Activated naive CD4-positive, alpha-beta T cell treated with Interleukin-2 at 50 U/mL for 16 hours (primary cell): ENCODE results near the gene SOX9.

ENCODE experiments used
- DNase-seq: peaks from one replicate; pipeline ENCODE4 v3.0.0-alpha.2; 2020

The SOX9 gene

DNA sequence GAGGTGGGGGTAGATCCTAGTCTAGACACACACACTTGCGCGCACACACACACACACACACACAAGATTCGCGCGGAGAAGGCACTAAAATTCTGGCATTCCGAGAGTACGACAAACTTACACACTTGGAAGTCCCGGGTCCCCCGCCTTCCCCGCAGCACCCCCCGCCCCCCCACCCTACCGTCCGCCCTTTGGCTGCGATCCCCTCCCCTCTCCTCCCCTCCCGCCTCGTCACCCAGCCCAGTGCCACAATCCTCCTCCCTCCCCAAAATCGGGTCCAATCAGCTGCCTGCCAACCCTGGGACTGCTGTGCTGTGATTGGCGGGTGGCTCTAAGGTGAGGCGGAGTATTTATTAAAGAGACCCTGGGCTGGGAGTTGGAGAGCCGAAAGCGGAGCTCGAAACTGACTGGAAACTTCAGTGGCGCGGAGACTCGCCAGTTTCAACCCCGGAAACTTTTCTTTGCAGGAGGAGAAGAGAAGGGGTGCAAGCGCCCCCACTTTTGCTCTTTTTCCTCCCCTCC, at the start of gene SOX9:
SOX9 (plus strand) TSS at position 379 of the 522 bp plus-strand sequence. CDS start 372 bp downstream, outside the sequence.
- DNase-seq: no peak

DNA sequence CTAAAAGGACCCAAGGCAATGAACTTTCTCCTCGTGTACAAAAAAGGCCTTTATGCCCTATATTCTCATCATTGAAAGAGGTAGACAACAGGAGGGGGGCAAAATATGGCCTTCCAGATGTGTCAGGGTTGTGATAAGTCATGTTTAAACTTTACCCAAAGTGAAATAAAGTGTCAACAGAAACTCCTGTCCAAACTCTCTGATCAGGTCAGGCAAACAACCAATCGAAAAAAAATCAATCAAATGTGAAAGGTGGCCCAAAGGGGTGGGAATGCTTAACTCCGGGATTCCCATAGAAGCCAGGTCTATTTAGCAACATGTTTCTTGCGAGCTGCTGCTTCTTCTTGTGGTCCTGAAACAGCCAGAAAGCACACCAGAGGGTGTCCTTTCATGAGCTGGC, 49.5 kb upstream of the SOX9 start:
- no peak for DNase-seq

DNA sequence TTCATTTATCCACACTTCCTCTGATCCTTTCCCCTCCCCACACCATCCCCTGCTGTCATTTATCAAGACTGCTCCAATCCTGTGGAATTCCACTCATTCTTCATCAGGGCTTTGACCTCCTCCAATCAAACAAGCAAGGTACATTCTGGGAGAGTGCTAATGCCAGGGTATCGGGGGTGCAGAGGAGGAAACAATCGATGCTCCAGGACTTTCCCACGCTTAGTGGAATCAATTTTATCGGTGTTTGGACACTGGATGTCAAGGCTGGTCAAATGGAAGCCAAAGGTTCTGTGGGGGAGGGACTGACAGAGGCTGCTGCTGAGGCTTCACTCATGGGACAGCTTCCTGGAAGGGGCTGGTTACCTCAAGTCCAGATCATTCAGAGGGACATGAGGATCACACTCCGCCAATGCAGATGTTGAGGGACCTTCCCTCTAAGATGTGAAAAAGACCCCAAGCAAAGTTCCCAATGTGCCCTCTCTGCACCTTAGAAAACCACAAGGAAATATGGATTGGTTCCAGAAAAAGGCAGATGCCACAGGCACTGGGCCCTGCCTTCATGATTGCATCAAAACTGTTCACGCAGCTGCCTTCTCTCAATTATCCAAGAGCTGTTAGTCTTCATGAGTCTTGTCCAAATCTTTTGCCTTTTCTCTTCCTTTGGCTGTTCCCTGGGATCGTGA, 44.7 kb upstream of the SOX9 start:
- DNase-seq: no peak

DNA sequence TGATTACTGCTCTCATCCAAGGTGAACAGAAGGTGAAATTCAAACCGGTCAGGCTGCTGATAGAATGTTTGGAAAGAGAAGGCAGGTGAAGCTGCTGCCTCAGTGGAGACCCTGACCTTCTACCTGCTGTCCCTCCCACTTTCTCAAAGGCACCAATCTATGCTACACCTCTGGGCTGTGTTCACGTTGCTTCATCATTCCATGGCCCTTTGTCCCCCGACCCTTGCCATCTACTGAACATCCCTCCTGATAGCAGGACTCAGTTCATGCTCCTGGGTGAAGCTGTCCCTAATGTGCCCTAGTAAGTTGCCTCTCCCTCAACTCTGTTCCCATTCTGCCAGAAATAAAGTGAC, 44.2 kb upstream of the SOX9 start:
- DNase-seq: no peak

DNA sequence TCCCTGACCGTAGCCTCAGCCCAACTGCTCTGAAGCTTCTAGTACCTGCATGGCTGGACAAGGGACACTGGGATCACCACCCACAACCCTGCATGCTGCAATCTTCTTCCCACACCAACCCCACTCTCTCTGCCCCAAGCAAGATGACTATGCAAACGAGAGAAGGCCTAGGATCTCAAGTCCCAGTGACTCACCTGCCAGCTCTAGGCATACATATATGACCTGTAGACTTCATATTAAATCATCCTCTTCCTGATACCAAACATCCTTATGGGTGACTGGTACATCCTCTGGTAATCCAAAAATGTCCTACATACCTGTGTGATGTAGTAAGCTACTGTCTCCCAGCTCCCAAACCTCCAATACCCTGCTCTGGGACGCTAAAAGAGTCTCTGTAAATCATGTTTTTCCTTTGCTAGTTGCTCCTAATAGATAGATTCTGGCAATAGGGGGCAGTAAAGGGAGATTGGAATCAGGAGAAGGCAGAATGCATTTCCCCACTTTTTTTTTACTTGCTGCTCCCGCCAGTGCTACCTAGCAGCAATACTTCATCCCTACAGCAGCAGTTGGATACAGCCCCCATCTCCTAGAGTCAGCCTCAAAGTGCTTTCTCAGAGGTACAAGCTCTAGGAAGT, 43.4 kb upstream of the SOX9 start:
- no peak for DNase-seq

DNA sequence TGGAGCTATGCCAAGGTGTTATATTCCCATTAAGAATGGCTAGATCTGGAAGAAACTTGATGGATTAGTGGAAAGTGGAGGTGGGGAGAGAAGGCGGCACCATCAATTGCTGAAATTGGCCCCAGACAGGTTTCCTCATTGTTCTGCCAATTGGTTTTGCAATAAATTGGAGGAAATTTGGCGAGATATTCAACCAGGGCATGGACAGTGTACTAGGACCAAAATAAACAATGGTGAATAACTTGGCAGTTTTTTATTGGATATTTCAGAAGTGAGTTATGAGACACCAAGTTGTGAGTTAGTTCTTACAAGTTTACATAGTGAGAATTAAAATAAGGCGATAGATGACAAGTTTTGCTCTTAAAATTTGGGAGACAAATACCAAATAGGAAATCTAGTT, 41.1 kb upstream of the SOX9 start:
- DNase-seq: no peak

DNA sequence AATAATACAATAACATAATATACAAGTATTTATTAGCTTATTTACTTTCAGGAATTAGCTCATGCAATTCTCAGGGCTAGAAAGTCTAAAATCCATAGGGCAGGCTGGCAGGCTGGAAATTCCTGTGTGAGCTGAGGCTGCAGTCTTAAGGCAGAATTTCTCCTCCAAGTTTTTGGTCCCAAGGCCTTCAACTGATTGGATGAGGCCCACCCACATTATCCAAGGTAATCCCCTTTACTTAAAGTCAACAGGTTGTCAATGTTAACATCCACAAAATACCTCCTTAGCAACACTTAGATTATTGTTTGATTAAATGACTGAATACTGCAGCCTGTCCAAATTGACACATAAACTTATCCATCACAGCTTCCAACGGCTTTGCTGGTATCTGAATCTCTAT, 32.9 kb upstream of the SOX9 start:
- DNase-seq: no peak

DNA sequence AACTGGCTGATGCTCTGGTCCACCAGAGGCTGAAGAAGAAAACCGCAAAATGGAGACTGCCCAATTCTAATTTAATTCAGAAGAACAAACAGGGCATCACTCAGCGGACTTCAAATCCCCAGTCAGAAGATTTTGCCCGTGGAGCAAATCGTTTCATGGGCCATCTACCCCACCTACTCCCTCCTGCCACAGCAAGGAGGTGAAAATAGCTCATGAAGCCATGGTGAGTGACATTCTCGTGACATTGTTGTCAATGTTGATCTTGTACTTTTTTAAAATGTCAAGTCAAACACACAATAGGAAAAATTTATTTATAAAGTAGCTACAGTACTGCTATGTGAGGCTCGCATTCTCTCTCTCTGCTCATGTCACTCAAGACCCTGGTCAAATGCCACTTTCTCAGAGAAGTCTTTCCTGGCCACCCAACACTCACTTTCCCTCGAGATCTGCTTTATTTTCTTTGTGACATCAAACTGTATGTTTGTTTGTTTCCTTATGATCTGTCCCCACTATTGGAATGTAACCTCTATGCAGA, 31.3 kb upstream of the SOX9 start:
- DNase-seq: no peak

DNA sequence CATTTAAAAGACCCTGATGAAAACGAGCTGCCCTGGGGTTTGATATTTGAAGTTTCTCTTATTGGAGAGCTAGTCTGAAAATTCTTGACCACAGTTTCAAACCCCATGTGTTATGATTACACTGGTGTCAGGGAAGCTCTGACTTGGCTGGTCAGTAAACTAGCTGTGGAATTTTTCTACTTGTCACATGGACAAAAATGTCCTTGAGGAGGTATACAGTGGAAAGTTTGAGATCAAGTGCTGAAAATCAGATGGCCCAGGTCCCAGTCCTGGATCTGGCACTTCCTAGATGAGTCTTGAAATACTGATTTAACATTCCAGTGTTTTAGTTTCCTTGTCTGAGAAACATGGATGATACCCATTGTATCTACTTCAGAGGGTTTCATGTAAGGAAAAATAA, 30.7 kb upstream of the SOX9 start:
- no peak for DNase-seq

DNA sequence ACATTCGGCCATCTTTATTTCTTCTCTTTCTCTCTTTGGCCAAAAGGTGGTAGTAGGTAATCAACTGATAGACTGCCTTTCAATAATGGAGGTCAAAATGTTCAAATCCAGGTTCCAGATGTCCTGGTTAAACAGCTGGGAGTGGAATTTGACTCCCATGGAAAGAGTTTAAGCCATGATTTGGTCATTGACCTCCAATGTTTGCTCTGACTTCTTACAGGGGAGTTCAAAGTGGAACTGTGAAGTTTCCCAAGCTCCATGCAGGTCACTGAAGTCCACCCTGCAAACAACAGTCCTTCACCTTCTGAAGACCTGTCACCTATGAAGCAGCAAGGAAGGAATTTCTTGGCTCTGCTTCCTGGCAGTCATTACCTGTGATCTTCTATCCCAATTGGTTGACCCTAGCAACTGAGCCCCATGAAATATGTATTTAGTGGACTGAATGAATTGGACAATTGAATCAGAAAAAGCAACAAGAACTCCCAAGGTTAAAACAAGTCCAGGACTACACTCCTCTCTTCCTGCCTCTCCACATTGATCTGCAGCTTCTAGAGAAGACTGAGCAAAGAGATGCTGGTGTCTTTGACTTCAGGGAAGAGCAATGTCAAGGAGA, 28.0 kb upstream of the SOX9 start:
- no peak for DNase-seq

DNA sequence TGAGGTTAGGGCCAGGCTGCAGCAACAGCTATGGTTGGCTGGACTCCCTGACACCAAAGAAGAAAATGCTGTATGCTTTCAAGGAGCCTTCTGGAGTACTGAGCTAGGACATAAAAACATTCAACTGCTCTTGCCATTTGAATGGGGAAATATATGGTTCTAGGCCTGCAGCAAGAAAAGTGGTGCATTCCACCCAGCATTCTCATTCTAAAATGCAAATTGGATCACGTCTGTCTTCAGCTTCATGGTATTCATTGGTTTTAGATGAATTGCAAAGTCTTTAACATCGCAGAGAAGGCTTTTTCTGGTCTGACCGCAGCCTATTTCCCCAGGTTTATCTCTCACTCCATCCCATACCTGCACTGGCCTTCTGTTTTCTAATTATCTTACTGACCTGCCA, 27.1 kb upstream of the SOX9 start:
- DNase-seq: no peak

DNA sequence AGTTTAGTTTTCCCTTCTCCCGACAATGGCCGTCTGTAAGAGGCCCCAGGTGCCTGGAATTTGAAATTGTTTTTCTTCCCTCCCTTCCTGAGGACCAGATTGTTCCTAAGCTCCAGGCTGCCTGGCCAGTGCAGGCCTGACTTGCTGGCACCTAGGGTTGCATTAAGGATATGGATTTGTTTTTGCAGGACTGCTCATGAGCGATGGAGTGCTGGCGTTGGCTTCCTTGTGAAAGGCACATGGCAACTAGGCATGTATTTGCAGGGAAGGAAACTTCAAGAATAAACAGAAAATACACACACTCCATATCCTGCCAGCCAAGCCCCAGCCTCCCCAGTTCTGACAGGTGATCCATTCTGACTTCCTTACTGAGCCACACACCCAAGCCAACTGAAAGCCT, 25.5 kb upstream of the SOX9 start:
- no peak for DNase-seq

DNA sequence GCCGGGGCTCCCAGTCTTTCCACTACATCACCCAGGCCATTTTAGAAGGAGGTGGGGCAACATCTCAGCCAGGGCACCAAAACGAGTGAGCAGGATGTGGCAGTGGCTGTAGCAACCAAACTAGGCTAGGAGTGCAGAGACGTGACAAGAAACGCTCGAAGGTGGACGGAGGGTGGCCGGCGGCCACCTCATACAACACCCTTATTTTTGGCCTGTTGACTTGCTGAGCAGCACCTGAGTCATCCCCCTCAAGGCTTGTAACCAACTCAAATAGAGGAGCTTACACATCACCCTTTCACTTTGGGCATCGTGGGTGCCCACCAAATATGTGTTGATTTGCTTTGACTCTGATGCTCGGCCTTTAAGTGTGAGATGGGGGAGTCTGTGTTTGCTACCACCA, 23.7 kb upstream of the SOX9 start:
- DNase-seq: no peak

DNA sequence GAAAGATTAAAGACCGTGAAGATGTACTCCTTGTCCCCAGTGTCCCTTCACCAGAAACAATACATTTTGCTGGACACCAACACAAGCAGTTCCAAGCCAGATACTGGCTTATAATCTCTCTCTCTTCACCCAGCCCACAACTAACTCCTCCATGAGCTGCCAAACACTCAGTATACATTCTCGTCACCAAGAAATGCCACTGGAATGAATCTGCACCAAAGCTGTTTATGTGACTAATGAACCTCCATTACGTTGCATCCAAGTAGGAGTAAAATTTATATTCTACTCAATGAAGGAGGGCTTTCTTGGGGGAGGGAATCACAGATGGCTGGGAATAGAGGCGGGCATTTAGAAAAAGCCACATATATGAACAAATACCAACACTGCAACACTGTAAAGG, 20.9 kb upstream of the SOX9 start:
- DNase-seq: no peak

DNA sequence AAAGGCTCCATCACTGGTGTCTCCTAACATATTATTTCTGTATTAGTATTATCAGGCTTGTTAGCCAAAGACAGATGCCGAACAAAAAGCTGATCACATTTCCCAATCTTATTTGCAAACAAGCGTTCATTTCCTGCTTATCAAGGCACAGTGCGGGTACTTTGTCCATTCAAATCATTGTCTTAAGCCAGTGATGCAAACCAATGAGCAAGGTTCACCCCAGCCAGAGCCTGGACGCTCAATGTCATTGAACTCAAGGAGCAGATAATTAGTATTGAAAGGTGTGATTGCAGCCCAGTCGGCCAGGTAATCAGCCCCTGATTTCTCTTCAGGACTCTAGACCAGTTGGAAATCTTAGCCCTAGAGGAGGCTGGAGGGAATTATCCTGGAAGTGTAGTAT, 20.4 kb upstream of the SOX9 start:
- no peak for DNase-seq

DNA sequence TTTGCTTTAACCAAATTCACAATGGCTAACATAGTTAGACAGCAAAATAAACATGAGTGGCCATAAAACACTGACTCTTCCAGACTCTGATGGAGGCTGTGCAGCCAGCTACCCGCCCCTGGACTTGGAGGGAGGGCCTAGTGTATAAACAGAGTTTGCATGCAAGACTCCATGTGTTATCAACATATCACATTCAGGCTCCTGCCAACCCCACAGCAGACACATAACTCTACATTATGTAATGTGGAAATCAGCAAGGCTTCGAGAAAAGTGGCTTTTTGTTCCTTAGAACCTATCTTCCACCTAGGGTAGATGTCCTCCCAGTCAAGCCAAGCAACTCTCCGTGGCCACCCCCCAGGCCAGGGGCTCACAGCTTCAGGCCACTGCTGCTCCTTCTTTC, 19.3 kb upstream of the SOX9 start:
- DNase-seq: no peak

DNA sequence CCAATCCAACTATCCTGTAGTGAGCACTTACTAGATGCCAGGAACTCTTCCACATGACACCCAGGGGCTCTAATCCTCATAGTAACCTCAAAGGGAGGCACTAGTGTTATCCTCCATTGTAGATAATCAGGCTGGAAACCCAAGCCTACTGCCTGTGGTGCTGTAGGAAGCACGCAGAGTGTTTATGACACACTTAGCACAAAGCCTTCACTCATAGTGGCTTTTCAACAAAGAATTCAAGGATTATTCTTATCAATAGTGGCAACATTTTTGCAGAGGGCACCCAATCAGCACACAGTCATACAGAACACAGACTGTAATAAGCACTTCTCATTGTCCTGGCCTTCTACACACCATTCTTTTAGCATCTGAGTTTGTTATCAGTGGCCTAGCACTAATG, 18.5 kb upstream of the SOX9 start:
- no peak for DNase-seq

DNA sequence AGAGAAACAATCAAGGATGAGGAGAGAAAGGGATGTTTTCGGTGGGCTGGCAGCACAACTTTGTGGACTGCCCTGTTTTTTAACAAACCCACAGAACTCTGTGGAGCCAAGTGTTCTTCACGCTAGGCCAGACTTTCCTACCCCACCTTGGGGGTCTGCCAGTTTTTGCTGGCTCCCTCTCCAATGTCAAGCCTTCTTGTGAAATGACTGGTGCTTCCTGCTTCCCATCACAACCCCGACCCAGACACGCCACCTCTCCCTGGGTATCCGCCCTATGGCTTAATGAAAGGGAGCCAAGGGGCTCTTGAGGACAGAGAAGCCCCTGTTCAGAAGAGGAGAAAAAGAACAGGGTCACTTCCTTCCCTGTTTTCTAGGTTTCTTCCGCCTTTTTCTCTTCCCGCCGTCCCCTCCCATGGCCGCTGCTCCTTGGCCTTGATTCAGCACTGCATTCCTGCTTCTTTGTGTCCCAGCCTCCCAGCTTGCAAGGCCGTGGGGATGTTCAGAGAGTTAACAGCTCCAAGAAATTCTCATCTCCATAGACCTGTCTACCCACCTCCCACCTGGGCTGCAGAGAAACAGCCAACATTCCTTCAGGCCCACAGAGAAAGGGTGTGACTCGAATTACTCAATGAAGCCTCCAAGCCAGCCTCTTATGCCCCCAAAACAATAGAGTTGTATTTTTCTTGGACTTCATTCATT, 16.5 kb upstream of the SOX9 start:
- DNase-seq: no peak

DNA sequence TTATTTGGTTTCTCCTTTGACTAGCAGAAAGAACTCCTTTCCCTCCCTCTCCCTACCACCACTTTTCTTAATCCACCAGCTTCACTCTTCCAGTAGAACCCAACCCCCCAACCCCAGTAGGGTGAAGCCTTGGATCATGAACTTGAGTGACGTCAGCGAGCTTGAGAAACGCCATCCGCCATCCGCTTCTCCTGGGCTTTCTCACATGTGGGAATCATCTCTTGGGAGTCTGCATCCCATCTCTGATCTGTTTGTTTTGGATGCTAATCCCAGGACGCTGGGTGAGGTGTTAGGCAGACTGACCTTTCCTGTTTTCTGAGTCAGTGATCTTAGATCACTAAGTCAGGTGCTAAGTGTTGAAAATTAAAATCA, 16.0 kb upstream of the SOX9 start:
- DNase-seq: no peak

DNA sequence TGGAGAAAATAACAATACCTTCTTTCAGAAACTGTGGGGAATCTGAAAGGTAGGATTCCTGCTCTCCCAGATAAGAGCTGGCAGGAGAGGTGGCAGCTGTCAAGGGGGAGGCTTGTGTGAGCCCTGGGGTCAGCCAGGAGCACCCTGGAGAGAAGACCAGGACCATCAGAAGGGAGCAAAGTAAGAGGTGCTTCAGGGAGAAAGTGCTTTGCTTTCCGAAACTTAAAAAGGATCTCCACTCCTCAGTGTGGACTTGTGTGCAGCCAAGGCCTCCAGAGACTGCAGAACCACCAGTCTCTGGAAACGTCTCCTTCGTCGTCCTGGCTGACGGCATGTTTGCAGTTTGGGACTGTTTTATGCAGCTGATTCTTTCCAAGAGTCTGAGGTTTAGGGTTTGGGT, 13.7 kb upstream of the SOX9 start:
- no peak for DNase-seq

DNA sequence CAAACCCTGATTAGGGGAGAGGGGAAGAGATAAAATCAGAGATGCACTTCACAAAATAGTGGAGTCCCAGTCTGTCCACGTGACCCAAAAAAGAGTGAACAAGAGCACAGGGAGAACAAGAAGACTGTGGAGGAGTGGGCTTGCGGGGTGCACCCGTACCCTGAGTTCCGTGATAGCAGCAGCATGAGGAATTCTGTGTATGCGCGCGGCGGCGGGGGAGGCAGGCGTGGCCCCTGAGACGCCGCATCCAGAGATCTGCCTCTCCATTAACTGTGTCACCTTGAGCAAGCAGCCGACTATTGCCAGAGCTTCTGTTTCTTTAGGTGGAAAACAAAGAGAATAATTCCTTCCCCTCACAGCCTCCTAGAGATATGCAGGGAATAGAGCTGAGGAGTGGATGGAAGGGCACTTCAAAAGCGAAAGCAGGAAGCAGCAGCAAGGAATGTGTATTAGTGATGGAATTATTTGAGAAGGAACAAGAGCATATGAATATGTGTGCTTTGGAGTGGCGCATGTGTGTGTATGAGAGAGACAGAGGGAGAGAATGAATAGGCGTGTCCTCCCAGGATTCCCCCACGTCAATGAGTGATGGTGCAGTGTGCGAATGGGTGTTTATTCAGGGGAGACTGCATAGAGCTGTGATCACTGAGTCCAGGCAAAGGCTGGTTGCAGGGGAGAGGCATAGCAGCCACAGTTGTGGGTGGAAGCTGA, 10.4 kb upstream of the SOX9 start:
- no peak for DNase-seq

DNA sequence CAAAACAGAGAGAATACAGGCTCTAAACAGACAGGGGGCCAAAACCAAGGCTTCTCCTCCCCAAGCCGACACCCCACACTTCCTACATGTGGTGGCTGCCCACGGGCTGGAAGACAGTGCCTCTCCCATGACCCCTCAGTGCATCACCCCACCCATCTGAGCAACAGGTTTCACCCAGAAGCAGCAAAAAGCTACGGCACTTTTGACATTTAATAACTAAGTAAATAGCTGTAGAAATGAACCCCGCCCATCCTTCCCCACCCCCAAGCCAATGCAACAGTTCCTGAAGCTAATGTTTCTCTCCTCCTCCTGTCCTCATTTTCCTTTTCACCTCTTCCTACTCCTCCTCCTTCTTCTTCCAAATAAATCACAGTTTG, 9.9 kb upstream of the SOX9 start:
- DNase-seq: no peak

DNA sequence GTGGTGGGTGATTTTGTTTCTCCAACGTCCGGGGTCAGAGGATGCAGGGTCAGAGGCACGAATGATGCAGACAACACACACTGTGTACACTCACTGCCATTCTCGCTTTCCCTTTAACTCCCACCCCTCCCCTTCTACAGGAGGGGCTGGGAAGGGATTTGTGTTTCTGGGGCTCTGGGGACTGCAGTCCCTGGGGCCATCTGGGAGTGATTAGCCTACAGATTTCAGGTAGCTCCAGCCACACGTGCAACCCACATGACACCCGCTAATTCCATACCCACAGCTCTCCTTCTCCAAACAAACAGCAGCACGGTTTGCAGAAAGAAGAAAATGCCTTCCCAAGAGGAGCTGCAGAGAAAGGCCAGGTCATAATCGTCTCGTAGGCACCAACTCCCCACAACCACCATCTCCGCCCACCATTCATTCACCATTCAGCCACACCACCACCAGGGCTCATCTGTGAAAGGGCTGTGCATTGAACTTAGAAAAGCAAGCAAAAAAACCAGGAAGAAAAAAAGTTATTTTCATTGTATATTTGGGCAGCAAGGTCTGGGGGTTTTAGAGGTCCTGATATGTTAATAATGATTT, 9.4 kb upstream of the SOX9 start:
- no peak for DNase-seq
